MM.1S (cell line): ENCODE data around the gene DYDC1.

ENCODE experiments used
- DNase-seq: peaks from one replicate; pipeline ENCODE4 v3.0.0-alpha.2; 2015
- H2AFZ ChIP-seq: fragments of 300-600 bp; sonication (generic); 2 replicates; pipeline ENCODE4 v1.6.0; 2016; ENCODE audit warnings: antibody characterized with exemption, low read length
- H3F3A ChIP-seq: fragments of 300-600 bp; sonication (generic); 2 replicates; pipeline ENCODE4 v1.6.1; 2016; ENCODE audit warnings: mild to moderate bottlenecking, antibody characterized with exemption, low read length, moderate library complexity, mixed read lengths; ENCODE audit not compliant: insufficient read depth
- H3K27ac ChIP-seq: fragments of 300-600 bp; sonication (generic); 2 replicates; pipeline ENCODE4 v1.5.1; 2016; ENCODE audit warnings: mild to moderate bottlenecking, low read length
- H3K27me3 ChIP-seq: fragments of 300-600 bp; sonication (generic); replicated peaks from 2 replicates; pipeline ENCODE4 v1.6.0; 2016; ENCODE audit warnings: low read length; ENCODE audit not compliant: insufficient read depth
- H3K36me3 ChIP-seq: fragments of 300-600 bp; sonication (generic); replicated peaks from 2 replicates; pipeline ENCODE4 v1.6.1; 2016; ENCODE audit warnings: mild to moderate bottlenecking, low read length, mixed read lengths; ENCODE audit not compliant: insufficient read depth
- H3K4me1 ChIP-seq: fragments of 300-600 bp; sonication (generic); 2 replicates; pipeline ENCODE4 v1.6.1; 2016; ENCODE audit warnings: low read length, mixed read lengths
- H3K4me2 ChIP-seq: fragments of 300-600 bp; sonication (generic); 2 replicates; pipeline ENCODE4 v1.6.0; 2016; ENCODE audit warnings: low read depth, low read length
- H3K4me3 ChIP-seq: fragments of 300-600 bp; sonication (generic); 2 replicates; pipeline ENCODE4 v1.5.1; 2016; ENCODE audit warnings: low read length, mixed read lengths
- H3K79me2 ChIP-seq: fragments of 300-600 bp; sonication (generic); 2 replicates; pipeline ENCODE4 v1.6.1; 2016; ENCODE audit warnings: mixed run types, low read length, mixed read lengths
- H3K9ac ChIP-seq: fragments of 300-600 bp; sonication (generic); 2 replicates; pipeline ENCODE4 v1.6.1; 2016; ENCODE audit warnings: low read length, mixed read lengths
- H3K9me2 ChIP-seq: fragments of 300-600 bp; sonication (generic); replicated peaks from 2 replicates; pipeline ENCODE4 v1.6.1; 2016; ENCODE audit warnings: mild to moderate bottlenecking, low read length, mixed read lengths; ENCODE audit not compliant: insufficient read depth
- H3K9me3 ChIP-seq: fragments of 300-600 bp; sonication (generic); replicated peaks from 2 replicates; pipeline ENCODE4 v1.6.1; 2016; ENCODE audit warnings: mild to moderate bottlenecking, low read length, mixed read lengths; ENCODE audit not compliant: insufficient read depth
- H4K20me1 ChIP-seq: fragments of 300-600 bp; sonication (generic); 2 replicates; pipeline ENCODE4 v1.6.1; 2016; ENCODE audit warnings: mild to moderate bottlenecking, low read length, moderate library complexity, mixed read lengths; ENCODE audit not compliant: insufficient read depth
- EZH2 ChIP-seq: fragments of 300-600 bp; sonication (generic); optimal IDR thresholded peaks from 2 replicates; pipeline ENCODE3; 2017; ENCODE audit warnings: low read depth, mild to moderate bottlenecking, antibody characterized with exemption, low read length, mixed read lengths
- EZH2phosphoT487 ChIP-seq: fragments of 300-600 bp; sonication (generic); IDR thresholded peaks from 2 replicates; pipeline ENCODE4 v1.6.1; 2018; ENCODE audit warnings: antibody characterized with exemption, low read length
- TF ChIP-seq, protein P1 (sequence below): fragments of 300-600 bp; sonication (generic); IDR thresholded peaks from 2 replicates; pipeline ENCODE4 v1.5.1; 2016; ENCODE audit warnings: antibody characterized with exemption, low read length, mixed read lengths

Gene DYDC1

DNA sequence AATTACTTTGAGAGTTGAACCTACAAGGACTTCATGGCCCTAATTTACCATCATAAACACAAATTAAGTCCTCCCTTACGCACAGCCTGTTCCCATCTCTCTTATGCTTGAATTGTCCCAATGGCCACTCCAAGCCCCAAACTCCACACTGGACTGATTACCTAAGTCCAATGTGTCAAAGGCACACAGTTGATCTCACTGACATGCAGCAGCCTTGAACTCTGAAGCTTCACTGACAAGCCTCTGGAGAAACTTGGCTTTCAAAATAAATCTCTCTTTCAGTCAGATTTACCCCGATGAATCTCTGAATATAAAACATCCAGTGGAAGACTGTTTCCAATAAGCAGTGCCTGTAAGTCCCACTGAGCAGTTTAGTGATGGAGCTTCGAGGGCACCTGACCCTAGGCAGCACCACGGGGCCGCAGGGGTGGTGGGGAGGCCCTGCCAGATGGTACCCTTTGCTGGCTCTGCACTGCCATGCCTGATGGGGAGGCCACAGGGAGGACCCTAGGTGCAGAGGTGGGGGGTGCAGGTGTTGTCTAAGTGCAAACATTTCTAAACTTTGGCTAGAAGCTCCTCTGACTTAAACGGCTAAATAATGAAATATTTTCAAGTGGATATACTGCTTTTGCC lies 63.8 kb downstream of the DYDC1 start:
- Histone ChIP-seq H3K4me1 (no peaks in the 10 kb centered on the region), H3K27ac (no peak overlapping the region)
- TF ChIP-seq, protein P1, sequence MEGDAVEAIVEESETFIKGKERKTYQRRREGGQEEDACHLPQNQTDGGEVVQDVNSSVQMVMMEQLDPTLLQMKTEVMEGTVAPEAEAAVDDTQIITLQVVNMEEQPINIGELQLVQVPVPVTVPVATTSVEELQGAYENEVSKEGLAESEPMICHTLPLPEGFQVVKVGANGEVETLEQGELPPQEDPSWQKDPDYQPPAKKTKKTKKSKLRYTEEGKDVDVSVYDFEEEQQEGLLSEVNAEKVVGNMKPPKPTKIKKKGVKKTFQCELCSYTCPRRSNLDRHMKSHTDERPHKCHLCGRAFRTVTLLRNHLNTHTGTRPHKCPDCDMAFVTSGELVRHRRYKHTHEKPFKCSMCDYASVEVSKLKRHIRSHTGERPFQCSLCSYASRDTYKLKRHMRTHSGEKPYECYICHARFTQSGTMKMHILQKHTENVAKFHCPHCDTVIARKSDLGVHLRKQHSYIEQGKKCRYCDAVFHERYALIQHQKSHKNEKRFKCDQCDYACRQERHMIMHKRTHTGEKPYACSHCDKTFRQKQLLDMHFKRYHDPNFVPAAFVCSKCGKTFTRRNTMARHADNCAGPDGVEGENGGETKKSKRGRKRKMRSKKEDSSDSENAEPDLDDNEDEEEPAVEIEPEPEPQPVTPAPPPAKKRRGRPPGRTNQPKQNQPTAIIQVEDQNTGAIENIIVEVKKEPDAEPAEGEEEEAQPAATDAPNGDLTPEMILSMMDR = no peak

GRCh38 chr10:80290474-80291220 lies 65.9 kb downstream of the DYDC1 start:
- no peaks in the 10 kb centered on the region for H3K4me1 ChIP-seq
- no peak overlapping the region for H2AFZ ChIP-seq
- no peak for TF ChIP-seq EZH2phosphoT487
- TF ChIP-seq, protein P1 = no peak
- no peak for TF ChIP-seq EZH2
- DNase-seq = no peak
- no peaks in the 10 kb centered on the region for H3K9me3 ChIP-seq
- no peaks in the 10 kb centered on the region for H3K9me2 ChIP-seq
- no peak overlapping the region for H3K9ac ChIP-seq
- H3K79me2 ChIP-seq = no peaks in the 10 kb centered on the region
- H3K4me3 ChIP-seq = no peak overlapping the region
- no peaks in the 10 kb centered on the region for H4K20me1 ChIP-seq
- no peaks in the 10 kb centered on the region for H3K36me3 ChIP-seq
- H3F3A ChIP-seq = no peaks in the 10 kb centered on the region
- H3K27me3 ChIP-seq = no peaks in the 10 kb centered on the region
- no peak overlapping the region for H3K4me2 ChIP-seq
- H3K27ac ChIP-seq = no peak overlapping the region

More for the DNA sequence above, 63.8 kb downstream of the DYDC1 start:
- H2AFZ ChIP-seq = no peak overlapping the region
- no peaks in the 10 kb centered on the region for H3K36me3 ChIP-seq
- no peak for DNase-seq
- no peaks in the 10 kb centered on the region for H3F3A ChIP-seq
- no peak overlapping the region for H3K9ac ChIP-seq
- no peak overlapping the region for H3K4me3 ChIP-seq
- no peaks in the 10 kb centered on the region for H4K20me1 ChIP-seq
- no peaks in the 10 kb centered on the region for H3K9me2 ChIP-seq
- H3K27me3 ChIP-seq = no peaks in the 10 kb centered on the region
- no peaks in the 10 kb centered on the region for H3K79me2 ChIP-seq
- H3K4me2 ChIP-seq = no peak overlapping the region
- no peaks in the 10 kb centered on the region for H3K9me3 ChIP-seq

DNA sequence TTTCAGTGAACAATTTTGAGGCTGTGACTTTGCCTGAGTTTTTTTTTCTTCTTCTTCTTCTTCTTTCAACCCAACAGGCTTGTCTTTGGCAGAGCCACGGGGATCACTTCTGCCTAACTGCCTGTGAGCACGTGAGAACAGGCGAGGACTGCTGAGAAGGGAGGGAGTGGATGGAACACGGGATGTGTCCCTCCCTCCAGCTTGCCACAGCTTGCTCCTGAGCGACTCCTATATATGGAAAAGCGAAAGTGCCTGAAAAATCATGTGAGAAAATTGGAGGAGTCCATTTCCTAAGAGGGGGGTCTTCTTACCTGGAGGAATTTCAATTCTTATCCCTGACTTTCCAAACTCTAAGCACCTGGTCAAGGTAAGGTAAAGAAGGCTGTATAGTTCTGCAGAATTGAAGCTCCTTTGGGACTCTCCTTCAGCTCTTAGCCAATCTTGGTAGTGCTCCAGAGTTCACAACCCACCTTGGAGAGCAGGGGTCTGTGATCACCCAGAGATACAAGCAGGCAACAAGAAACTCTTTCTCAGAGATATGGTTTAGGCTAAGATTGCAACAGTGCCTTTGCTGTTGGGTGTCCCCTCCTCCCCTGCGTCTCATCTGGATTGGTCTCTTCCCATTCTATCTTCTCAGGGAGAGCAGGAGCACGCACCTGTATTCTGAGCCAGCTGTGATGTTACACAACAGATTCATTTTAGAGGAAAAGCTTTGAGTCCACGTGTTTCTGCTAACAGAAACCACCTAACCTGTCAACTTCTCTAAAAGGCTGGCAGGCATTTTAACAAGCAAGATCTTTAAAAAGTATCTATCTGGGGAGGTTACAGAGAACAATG lies 66.9 kb downstream of the DYDC1 start, which contains the start of gene MAT1A:
MAT1A (minus strand) TSS at position 208 of the 837 bp plus-strand sequence. CDS start 235 bp downstream, outside the sequence.
- Histone ChIP-seq H3K79me2 (no peaks in the 10 kb centered on the region), H2AFZ (no peak within 1 kb of the TSS), H3K4me3 (no peak within 1 kb of the TSS), H4K20me1 (no peaks in the 10 kb centered on the region), H3K27me3 (no peaks in the 10 kb centered on the region), H3K9me3 (no peaks in the 10 kb centered on the region), H3K4me1 (no peaks in the 10 kb centered on the region), H3K36me3 (no peaks in the 10 kb centered on the region), H3K27ac (no peak within 1 kb of the TSS), H3K9ac (no peak within 1 kb of the TSS), H3K4me2 (no peak within 1 kb of the TSS), H3F3A (no peaks in the 10 kb centered on the region), H3K9me2 (no peaks in the 10 kb centered on the region)
- DNase-seq = no peak
- TF ChIP-seq, protein P1 = no peak
- no peak for TF ChIP-seq EZH2phosphoT487
- TF ChIP-seq EZH2 = no peak
